ENCODE measurements around the gene PLEKHA5. TPM values are rescaled to one million over a fixed set of nuclear protein-coding genes. Genes with fewer than 3 reads are reported as not detected.

Gene PLEKHA5
- total RNA-seq, 5 donors from 2014 or later (not counting 1 experiment from before 2014, with no cell fraction given) = 0.96 to 11.0 (median 4.9) TPM

GRCh38 chr12:19246933-19247332, 117.4 kb downstream of the PLEKHA5 start:
- Histone ChIP-seq H3K4me3 (ENCODE audit: control insufficient read depth in 1 of 2, extremely low read depth in 1 of 2, low read length in 1 of 2) (no peak overlapping the region), H3K27ac (ENCODE audit: low read length) (no peak overlapping the region), H3K9me3 (no peaks in the 10 kb centered on the region), H3K36me3 (ENCODE audit: control insufficient read depth in 2 of 2, extremely low read depth in 1 of 2, insufficient read depth in 1 of 2, low read length in 1 of 2) (no peaks in the 10 kb centered on the region), H3K27me3 (replicated peaks in 1 of 2; ENCODE audit: control insufficient read depth in 2 of 2, extremely low read depth in 1 of 2, insufficient read depth in 2 of 2, low read length in 1 of 2) (no peaks in the 10 kb centered on the region), H3K4me1 (ENCODE audit: control insufficient read depth in 1 of 2, extremely low read depth in 1 of 2, insufficient read depth in 2 of 2, low read length in 2 of 2) (peaks cover 2 to 23% of the 10 kb centered on the region in 2 experiments)
- peaks cover 2 to 12% (median 10%) of the 10 kb centered on the region in 3 donors for H3K4me1 Mint-ChIP-seq
- no peak for ATAC-seq (replicated peaks in 1 of 4)
- ChIA-PET CTCF (no interaction called here), POLR2A (no interaction called here)
- no peak for DNase-seq
- no CpG with 5 or more reads among the region's 4 CpGs for WGBS (ENCODE audit: insufficient coverage)
- H3K36me3 Mint-ChIP-seq = no peaks in the 10 kb centered on the region
- no peak overlapping the region for H3K27ac Mint-ChIP-seq
- no peak overlapping the region for H3K4me3 Mint-ChIP-seq
- H3K27me3 Mint-ChIP-seq = no peaks in the 10 kb centered on the region
- H3K9me3 Mint-ChIP-seq = no peaks in the 10 kb centered on the region

- Mint-ChIP-seq H3K27ac (no peak overlapping the region), H3K4me3 (no peak overlapping the region), H3K36me3 (no peaks in the 10 kb centered on the region), H3K9me3 (no peaks in the 10 kb centered on the region), H3K27me3 (no peaks in the 10 kb centered on the region), H3K4me1 (no peaks in the 10 kb centered on the region)
- ChIA-PET POLR2A (interaction anchor here in 1 of 2 donors (1.1 kb wide), 1 partner anchor 10 kb away, joined by 3 read pairs; no protein-coding TSS in a partner anchor), CTCF (interaction anchor here in 1 of 2 donors (0.5 kb wide), 1 partner anchor 148 kb away, joined by 3 read pairs; no protein-coding TSS in a partner anchor)
- H3K36me3 ChIP-seq (ENCODE audit: control insufficient read depth in 2 of 2, extremely low read depth in 1 of 2, insufficient read depth in 1 of 2, low read length in 1 of 2) = no peaks in the 10 kb centered on the region
- no peak for ATAC-seq (replicated peaks in 1 of 4)
- no peaks in the 10 kb centered on the region for H3K9me3 ChIP-seq
- WGBS (ENCODE audit: insufficient coverage) = no CpG with 5 or more reads among the region's 3 CpGs
- peaks cover 0 to 13% of the 10 kb centered on the region in 2 experiments for H3K4me1 ChIP-seq (ENCODE audit: control insufficient read depth in 1 of 2, extremely low read depth in 1 of 2, insufficient read depth in 2 of 2, low read length in 2 of 2)
- DNase-seq = no peak
- H3K27me3 ChIP-seq (replicated peaks in 1 of 2; ENCODE audit: control insufficient read depth in 2 of 2, extremely low read depth in 1 of 2, insufficient read depth in 2 of 2, low read length in 1 of 2) = no peaks in the 10 kb centered on the region
- no peak overlapping the region for H3K4me3 ChIP-seq (ENCODE audit: control insufficient read depth in 1 of 2, extremely low read depth in 1 of 2, low read length in 1 of 2)
- no peak overlapping the region for H3K27ac ChIP-seq (ENCODE audit: low read length)
Measured at GRCh38 chr12:19248929-19249602, 119.5 kb downstream of the PLEKHA5 start.

GRCh38 chr12:19251481-19252132, 122.1 kb downstream of the PLEKHA5 start:
- CTCF ChIA-PET = no interaction called here
- Histone ChIP-seq H3K27me3 (replicated peaks in 1 of 2; ENCODE audit: control insufficient read depth in 2 of 2, extremely low read depth in 1 of 2, insufficient read depth in 2 of 2, low read length in 1 of 2) (no peaks in the 10 kb centered on the region), H3K36me3 (ENCODE audit: control insufficient read depth in 2 of 2, extremely low read depth in 1 of 2, insufficient read depth in 1 of 2, low read length in 1 of 2) (no peaks in the 10 kb centered on the region), H3K4me3 (ENCODE audit: control insufficient read depth in 1 of 2, extremely low read depth in 1 of 2, low read length in 1 of 2) (no peak overlapping the region), H3K4me1 (ENCODE audit: control insufficient read depth in 1 of 2, extremely low read depth in 1 of 2, insufficient read depth in 2 of 2, low read length in 2 of 2) (peaks cover 0 to 2% of the 10 kb centered on the region in 2 experiments), H3K9me3 (no peaks in the 10 kb centered on the region), H3K27ac (ENCODE audit: low read length) (no peak overlapping the region)
- no CpG with 5 or more reads among the region's 3 CpGs for WGBS (ENCODE audit: insufficient coverage)
- H3K4me1 Mint-ChIP-seq = no peaks in the 10 kb centered on the region
- DNase-seq (no peak), ATAC-seq (replicated peaks in 1 of 4) (no peak)
- no peak overlapping the region for H3K4me3 Mint-ChIP-seq
- POLR2A ChIA-PET = interaction anchor here in 1 of 2 donors (0.5 kb wide), 2 partner anchors 11 to 87 kb away, joined by 3 to 8 read pairs; no protein-coding TSS in a partner anchor
- H3K27ac Mint-ChIP-seq = no peak overlapping the region
- H3K27me3 Mint-ChIP-seq = no peaks in the 10 kb centered on the region
- H3K36me3 Mint-ChIP-seq = no peaks in the 10 kb centered on the region
- no peaks in the 10 kb centered on the region for H3K9me3 Mint-ChIP-seq

GRCh38 chr12:19260135-19260534, 130.6 kb downstream of the PLEKHA5 start:
- Histone ChIP-seq H3K4me3 (ENCODE audit: control insufficient read depth in 1 of 2, extremely low read depth in 1 of 2, low read length in 1 of 2) (no peak overlapping the region), H3K27ac (ENCODE audit: low read length) (no peak overlapping the region), H3K4me1 (ENCODE audit: control insufficient read depth in 1 of 2, extremely low read depth in 1 of 2, insufficient read depth in 2 of 2, low read length in 2 of 2) (no peaks in the 10 kb centered on the region), H3K9me3 (no peaks in the 10 kb centered on the region), H3K36me3 (ENCODE audit: control insufficient read depth in 2 of 2, extremely low read depth in 1 of 2, insufficient read depth in 1 of 2, low read length in 1 of 2) (no peaks in the 10 kb centered on the region), H3K27me3 (replicated peaks in 1 of 2; ENCODE audit: control insufficient read depth in 2 of 2, extremely low read depth in 1 of 2, insufficient read depth in 2 of 2, low read length in 1 of 2) (no peaks in the 10 kb centered on the region)
- H3K27ac Mint-ChIP-seq = no peak overlapping the region
- ChIA-PET POLR2A (no interaction called here), CTCF (interaction anchor here in 1 of 2 donors (0.7 kb wide), 2 partner anchors 29 to 424 kb away, joined by 3 to 7 read pairs; no protein-coding TSS in a partner anchor)
- ATAC-seq (replicated peaks in 1 of 4) (no peak), DNase-seq (no peak)
- no peaks in the 10 kb centered on the region for H3K27me3 Mint-ChIP-seq
- no CpG with 5 or more reads among the region's 2 CpGs for WGBS (ENCODE audit: insufficient coverage)
- no peaks in the 10 kb centered on the region for H3K9me3 Mint-ChIP-seq
- no peaks in the 10 kb centered on the region for H3K36me3 Mint-ChIP-seq
- no peak overlapping the region for H3K4me3 Mint-ChIP-seq
- H3K4me1 Mint-ChIP-seq = no peaks in the 10 kb centered on the region

GRCh38 chr12:19261773-19262172, 132.2 kb downstream of the PLEKHA5 start:
- no peak overlapping the region for H3K4me3 ChIP-seq (ENCODE audit: control insufficient read depth in 1 of 2, extremely low read depth in 1 of 2, low read length in 1 of 2)
- Mint-ChIP-seq H3K9me3 (no peaks in the 10 kb centered on the region), H3K4me3 (no peak overlapping the region), H3K27me3 (no peaks in the 10 kb centered on the region), H3K36me3 (no peaks in the 10 kb centered on the region), H3K27ac (no peak overlapping the region), H3K4me1 (no peaks in the 10 kb centered on the region)
- no peaks in the 10 kb centered on the region for H3K4me1 ChIP-seq (ENCODE audit: control insufficient read depth in 1 of 2, extremely low read depth in 1 of 2, insufficient read depth in 2 of 2, low read length in 2 of 2)
- no peak overlapping the region for H3K27ac ChIP-seq (ENCODE audit: low read length)
- ATAC-seq (replicated peaks in 1 of 4) = no peak
- no peaks in the 10 kb centered on the region for H3K36me3 ChIP-seq (ENCODE audit: control insufficient read depth in 2 of 2, extremely low read depth in 1 of 2, insufficient read depth in 1 of 2, low read length in 1 of 2)
- POLR2A ChIA-PET = no interaction called here
- no peaks in the 10 kb centered on the region for H3K27me3 ChIP-seq (replicated peaks in 1 of 2; ENCODE audit: control insufficient read depth in 2 of 2, extremely low read depth in 1 of 2, insufficient read depth in 2 of 2, low read length in 1 of 2)
- CTCF ChIA-PET = interaction anchor here in 1 of 2 donors (0.5 kb wide), 1 partner anchor 133 kb away, joined by 3 read pairs; no protein-coding TSS in a partner anchor
- DNase-seq = no peak
- H3K9me3 ChIP-seq = no peaks in the 10 kb centered on the region
- WGBS (ENCODE audit: insufficient coverage) = no CpG with 5 or more reads among the region's 4 CpGs

GRCh38 chr12:19263672-19264071, 134.1 kb downstream of the PLEKHA5 start:
- Mint-ChIP-seq H3K4me3 (no peak overlapping the region), H3K36me3 (no peaks in the 10 kb centered on the region), H3K27ac (no peak overlapping the region), H3K9me3 (no peaks in the 10 kb centered on the region), H3K27me3 (no peaks in the 10 kb centered on the region), H3K4me1 (no peaks in the 10 kb centered on the region)
- no CpG with 5 or more reads among the region's 3 CpGs for WGBS (ENCODE audit: insufficient coverage)
- no peak overlapping the region for H3K27ac ChIP-seq (ENCODE audit: low read length)
- no peak for ATAC-seq (replicated peaks in 1 of 4)
- no peaks in the 10 kb centered on the region for H3K27me3 ChIP-seq (replicated peaks in 1 of 2; ENCODE audit: control insufficient read depth in 2 of 2, extremely low read depth in 1 of 2, insufficient read depth in 2 of 2, low read length in 1 of 2)
- no peaks in the 10 kb centered on the region for H3K36me3 ChIP-seq (ENCODE audit: control insufficient read depth in 2 of 2, extremely low read depth in 1 of 2, insufficient read depth in 1 of 2, low read length in 1 of 2)
- no peaks in the 10 kb centered on the region for H3K4me1 ChIP-seq (ENCODE audit: control insufficient read depth in 1 of 2, extremely low read depth in 1 of 2, insufficient read depth in 2 of 2, low read length in 2 of 2)
- H3K4me3 ChIP-seq (ENCODE audit: control insufficient read depth in 1 of 2, extremely low read depth in 1 of 2, low read length in 1 of 2) = no peak overlapping the region
- no peak for DNase-seq
- ChIA-PET CTCF (no interaction called here), POLR2A (no interaction called here)
- no peaks in the 10 kb centered on the region for H3K9me3 ChIP-seq
